ENCODE measurements around the gene TRIM7. TPM values are rescaled to one million over a fixed set of nuclear protein-coding genes. Genes with fewer than 3 reads are reported as not detected.
A peak's percentile ranks its signal among the peaks of the same experiment; 100 is the strongest.

The TRIM7 gene
- total and polyA plus RNA-seq, 2 of the 4 experiments (the other 2 are of a cell fraction) = 0.54 to 1.0 TPM

- in situ Hi-C loops (cut with MboI; ENCODE audit: low sequenced_read_pairs) (no loop called here), dilution Hi-C loops (cut with HindIII; ENCODE audit: low sequenced_read_pairs, unreplicated experiment) (no loop called here), intact Hi-C loops (cut with micrococcal nuclease) (no loop called here)
- H2AK9ac ChIP-seq (replicated peaks; ENCODE audit: low read depth, low read length, poor library complexity) = peak overlapping the region; percentile 52
- H3K79me1 ChIP-seq (ENCODE audit: low read depth in 1 of 2, low read length in 2 of 2) = no peaks in the 10 kb centered on the region
- H3K56ac ChIP-seq (ENCODE audit: extremely low read depth, insufficient read depth, low read length) = no peak overlapping the region
- POLR2A ChIA-PET (ENCODE audit: unreplicated experiment) = no interaction called here
- H3K18ac ChIP-seq (ENCODE audit: low read depth, low read length) = no peak overlapping the region
- WGBS, 2 experiments (ENCODE audit: extremely low coverage in 2 of 2, insufficient read length in 1 of 2) = 4% methylated on average over 19 of the region's 67 CpGs; no CpG with 5 or more reads in 1 of the 2 experiments
- ATAC-seq (ENCODE audit: low read depth) = peak; percentile 5
- H2BK120ac ChIP-seq (ENCODE audit: low read depth, low read length) = no peak overlapping the region
- no peaks in the 10 kb centered on the region for H3K9me3 ChIP-seq (ENCODE audit: control insufficient read depth, insufficient read depth, low read length)
- no peak overlapping the region for H3K4ac ChIP-seq (ENCODE audit: low read depth, low read length)
- no peaks in the 10 kb centered on the region for H4K20me1 ChIP-seq (ENCODE audit: insufficient read depth, low read length)
- peak overlapping the region; percentile 91 for H2AFZ ChIP-seq (replicated peaks; ENCODE audit: low read length, poor library complexity)
- DNase-seq = peak; percentile 20
- H4K8ac ChIP-seq (ENCODE audit: low read depth in 2 of 2, low read length in 2 of 2) = no peak overlapping the region
- no peak overlapping the region for H2AK5ac ChIP-seq (ENCODE audit: low read depth, low read length)
- H4K5ac ChIP-seq (ENCODE audit: low read depth, low read length) = no peak overlapping the region
- H2BK15ac ChIP-seq (ENCODE audit: low read depth, low read length) = no peak overlapping the region
- no peak overlapping the region for H2BK5ac ChIP-seq (ENCODE audit: low read depth, low read length, poor library complexity, severe bottlenecking)
- H3K27ac ChIP-seq (ENCODE audit: insufficient read depth, low read length) = no peak overlapping the region
- BruUV-seq (replicated peaks) = no TSS peak
- no peak overlapping the region for H3K9ac ChIP-seq (ENCODE audit: low read depth, low read length)
- peak overlapping the region; percentile 57 for H3K4me3 ChIP-seq (ENCODE audit: insufficient read depth, low read depth, low read length)
- no peak overlapping the region for H4K91ac ChIP-seq (ENCODE audit: insufficient read depth, low read depth, low read length)
- 0 out of 2 replicates have a peak, but pooled peaks cover 6% of the 10 kb centered on the region for H3K9me1 ChIP-seq (ENCODE audit: insufficient read depth, low read length)
- H3K4me2 ChIP-seq (ENCODE audit: low read depth, low read length) = peak overlapping the region; percentile 77
- CTCF ChIA-PET = interaction anchor here (1.3 kb wide), 1 partner anchor 13 kb away, joined by 3 read pairs; no protein-coding TSS in a partner anchor
- peaks cover 4% of the 10 kb centered on the region; the same call in 1 of the 2 replicates for H3K4me1 ChIP-seq (ENCODE audit: control insufficient read depth, insufficient read depth, low read length)
- TF ChIP-seq NFE2L2 (IDR thresholded peaks at IDR 0.05; ENCODE audit: low read depth, low read length) (no peak), ELK1 (IDR thresholded peaks at IDR 0.05; ENCODE audit: borderline replicate concordance, low read depth, low read length) (no peak), USF2 (IDR thresholded peaks at IDR 0.05; ENCODE audit: low read depth, low read length) (no peak), RAD21 (IDR thresholded peaks at IDR 0.05; ENCODE audit: low read length) (no peak), POLR2A (IDR thresholded peaks at IDR 0.05; ENCODE audit: low read depth, low read length) (no peak), BHLHE40 (IDR thresholded peaks at IDR 0.05; ENCODE audit: low read depth, low read length) (no peak)
- H3K27me3 ChIP-seq (ENCODE audit: control insufficient read depth, insufficient read depth, low read length) = no peaks in the 10 kb centered on the region; the same call in 1 of the 2 replicates
- no peak overlapping the region for H3K23ac ChIP-seq (ENCODE audit: low read depth, low read length)
- no peak overlapping the region for H3K14ac ChIP-seq (replicated peaks; ENCODE audit: low read depth, low read length)
- H2BK20ac ChIP-seq (ENCODE audit: low read depth, low read length) = no peak overlapping the region
- no peaks in the 10 kb centered on the region for H3K36me3 ChIP-seq (ENCODE audit: control insufficient read depth, insufficient read depth, low read length)
These were observed 727 bp downstream of the TRIM7 start for GRCh38 chr5:181204113-181204825.

Data from IMR-90 (cell line).